ENCODE measurements around the gene TP53TG5.

Gene TP53TG5

DNA sequence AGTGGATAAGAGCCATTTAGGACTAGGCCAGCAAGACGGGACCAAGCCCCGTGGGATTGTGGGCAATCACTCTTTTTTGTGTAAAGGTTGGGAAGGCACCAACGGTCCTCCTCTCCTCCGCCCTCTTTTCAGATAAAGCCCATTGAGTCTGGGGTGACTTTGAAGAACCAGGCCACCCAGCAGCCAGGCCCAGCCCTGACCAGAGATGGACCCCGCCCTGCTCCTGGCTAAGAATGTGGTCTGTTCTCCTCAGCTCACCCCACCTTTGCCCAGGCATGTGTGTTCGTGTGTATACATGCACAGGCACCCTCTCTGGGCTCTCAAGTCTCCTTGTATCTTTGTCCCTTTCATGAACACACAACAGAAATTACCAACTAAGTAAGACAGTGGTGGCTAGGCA lies 39.0 kb downstream of the TP53TG5 start:
- no peak for TF ChIP-seq EZH2phosphoT487 (IDR thresholded peaks at IDR 0.05; ENCODE audit: low read depth)
- TF ChIP-seq, protein P1, sequence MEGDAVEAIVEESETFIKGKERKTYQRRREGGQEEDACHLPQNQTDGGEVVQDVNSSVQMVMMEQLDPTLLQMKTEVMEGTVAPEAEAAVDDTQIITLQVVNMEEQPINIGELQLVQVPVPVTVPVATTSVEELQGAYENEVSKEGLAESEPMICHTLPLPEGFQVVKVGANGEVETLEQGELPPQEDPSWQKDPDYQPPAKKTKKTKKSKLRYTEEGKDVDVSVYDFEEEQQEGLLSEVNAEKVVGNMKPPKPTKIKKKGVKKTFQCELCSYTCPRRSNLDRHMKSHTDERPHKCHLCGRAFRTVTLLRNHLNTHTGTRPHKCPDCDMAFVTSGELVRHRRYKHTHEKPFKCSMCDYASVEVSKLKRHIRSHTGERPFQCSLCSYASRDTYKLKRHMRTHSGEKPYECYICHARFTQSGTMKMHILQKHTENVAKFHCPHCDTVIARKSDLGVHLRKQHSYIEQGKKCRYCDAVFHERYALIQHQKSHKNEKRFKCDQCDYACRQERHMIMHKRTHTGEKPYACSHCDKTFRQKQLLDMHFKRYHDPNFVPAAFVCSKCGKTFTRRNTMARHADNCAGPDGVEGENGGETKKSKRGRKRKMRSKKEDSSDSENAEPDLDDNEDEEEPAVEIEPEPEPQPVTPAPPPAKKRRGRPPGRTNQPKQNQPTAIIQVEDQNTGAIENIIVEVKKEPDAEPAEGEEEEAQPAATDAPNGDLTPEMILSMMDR (IDR thresholded peaks at IDR 0.05; ENCODE audit: low read depth, low read length), result no peak
- H4K20me1 ChIP-seq (ENCODE audit: insufficient read depth, low read length), result peaks cover 45% of the 10 kb centered on the region
- no peaks in the 10 kb centered on the region for H3K9me3 ChIP-seq (ENCODE audit: insufficient read depth, low read length)
- H3K4me3 ChIP-seq (ENCODE audit: low read length), result no peak overlapping the region
- H2AFZ ChIP-seq (ENCODE audit: low read depth, low read length), result no peak overlapping the region
- peaks cover 3% of the 10 kb centered on the region for H3K36me3 ChIP-seq (replicated peaks; ENCODE audit: low read depth, low read length)
- 0 out of 2 replicates have a peak, but pooled peaks cover 3% of the 10 kb centered on the region for H3K79me2 ChIP-seq (ENCODE audit: low read length)
- no peak overlapping the region for H3K27ac ChIP-seq (ENCODE audit: low read length)
- no peak overlapping the region for H3K9ac ChIP-seq (ENCODE audit: low read length)
- peaks cover 5% of the 10 kb centered on the region for H3K4me1 ChIP-seq (ENCODE audit: low read length)
- H3K27me3 ChIP-seq (ENCODE audit: low read depth, low read length), result no peaks in the 10 kb centered on the region
- no peak overlapping the region for H3K4me2 ChIP-seq (ENCODE audit: low read length)

DNA sequence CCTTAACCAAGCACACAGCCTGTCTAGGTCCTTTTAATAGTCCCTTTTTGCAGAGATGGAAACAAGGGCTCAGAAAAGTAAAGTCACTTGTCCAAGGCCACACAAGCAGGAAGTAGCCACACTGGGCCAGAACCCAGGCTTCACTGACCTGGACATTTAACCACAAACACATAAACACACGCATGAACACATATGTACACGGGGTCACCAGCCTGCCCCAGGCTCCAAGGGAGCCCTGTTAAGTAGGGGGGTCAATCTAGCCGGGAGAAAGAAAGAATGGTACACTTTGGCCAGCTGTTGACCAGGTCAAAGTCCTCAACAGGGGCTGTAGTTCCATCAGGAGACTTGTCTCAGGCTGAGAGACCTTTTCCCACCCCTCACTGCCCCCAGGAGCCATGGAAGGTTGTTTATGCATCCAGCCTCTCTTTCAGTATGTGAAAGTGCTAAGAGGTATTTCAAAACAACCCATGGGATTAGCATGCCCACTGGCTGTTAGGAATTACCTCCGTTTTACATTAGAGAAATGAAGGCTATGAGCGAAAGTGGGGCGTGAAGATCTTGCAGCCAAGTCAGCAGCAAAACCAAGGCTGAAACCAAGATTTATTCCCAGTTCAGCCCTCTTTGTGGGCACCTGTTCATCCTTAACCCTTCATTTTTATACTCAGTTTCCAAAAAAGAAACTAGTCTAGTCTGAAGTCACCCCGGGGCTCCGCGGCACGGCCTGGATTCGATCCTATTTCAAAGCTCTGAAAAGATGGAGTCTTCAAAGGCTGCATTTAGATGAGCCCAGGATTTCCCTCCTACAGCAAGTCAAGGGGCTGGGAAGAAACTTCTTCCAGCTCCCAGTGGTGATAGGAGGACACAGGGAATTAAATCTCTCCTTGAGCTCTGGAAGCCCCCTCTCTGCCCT lies 39.7 kb downstream of the TP53TG5 start:
- H3K9ac ChIP-seq (ENCODE audit: low read length), result no peak overlapping the region
- H3K79me2 ChIP-seq (ENCODE audit: low read length), result 0 out of 2 replicates have a peak, but pooled peaks cover 3% of the 10 kb centered on the region
- TF ChIP-seq, protein P1 (IDR thresholded peaks at IDR 0.05; ENCODE audit: low read depth, low read length), result no peak
- H3K27me3 ChIP-seq (ENCODE audit: low read depth, low read length), result no peaks in the 10 kb centered on the region
- H2AFZ ChIP-seq (ENCODE audit: low read depth, low read length), result no peak overlapping the region
- H3K4me3 ChIP-seq (ENCODE audit: low read length), result no peak overlapping the region
- peaks cover 40% of the 10 kb centered on the region for H4K20me1 ChIP-seq (ENCODE audit: insufficient read depth, low read length)
- H3K4me2 ChIP-seq (ENCODE audit: low read length), result no peak overlapping the region
- H3K4me1 ChIP-seq (ENCODE audit: low read length), result peaks cover 5% of the 10 kb centered on the region
- peaks cover 3% of the 10 kb centered on the region for H3K36me3 ChIP-seq (replicated peaks; ENCODE audit: low read depth, low read length)
- no peaks in the 10 kb centered on the region for H3K9me3 ChIP-seq (ENCODE audit: insufficient read depth, low read length)
- no peak overlapping the region for H3K27ac ChIP-seq (ENCODE audit: low read length)

DNA sequence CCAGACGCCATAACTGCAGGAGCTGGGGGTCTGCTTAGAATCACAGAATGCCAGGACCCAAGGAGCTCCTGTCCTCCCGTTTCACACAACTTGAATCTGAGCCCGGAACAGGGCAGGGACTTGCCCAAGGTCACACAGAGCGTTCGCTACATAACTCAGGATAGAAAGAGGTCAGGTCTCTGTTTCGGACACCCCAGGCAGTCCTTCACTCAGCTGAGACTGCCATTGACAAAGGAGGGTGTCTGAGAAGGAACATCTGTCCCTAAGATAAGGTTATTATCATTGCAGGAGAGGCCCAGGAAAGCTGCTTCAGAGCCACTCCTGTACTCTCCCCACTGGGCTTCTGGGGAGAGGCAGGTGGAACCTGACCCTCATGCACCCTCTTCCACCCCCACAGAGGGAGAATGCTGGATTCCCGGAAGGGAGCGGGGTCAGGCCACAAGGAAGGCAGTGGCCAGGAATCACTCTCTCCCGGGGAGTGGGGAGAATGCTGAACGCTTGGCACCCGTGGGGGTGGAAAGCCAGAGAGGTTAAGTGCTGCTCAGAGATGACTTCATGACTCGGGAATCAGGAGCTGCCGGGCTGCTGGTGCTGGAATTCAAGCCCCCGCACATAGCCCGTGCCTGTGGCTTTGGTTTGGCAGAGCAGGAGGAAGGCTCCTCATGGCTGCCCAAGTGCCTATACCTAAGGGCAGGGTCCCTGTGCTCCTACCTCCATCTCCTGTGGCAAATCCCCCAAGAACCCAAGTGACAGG lies 40.6 kb downstream of the TP53TG5 start:
- Histone ChIP-seq H3K4me1 (ENCODE audit: low read length) (peaks cover 5% of the 10 kb centered on the region), H3K36me3 (replicated peaks; ENCODE audit: low read depth, low read length) (peaks cover 6% of the 10 kb centered on the region), H3K27me3 (ENCODE audit: low read depth, low read length) (no peaks in the 10 kb centered on the region), H3K4me3 (ENCODE audit: low read length) (no peak overlapping the region), H3K4me2 (ENCODE audit: low read length) (no peak overlapping the region), H3K27ac (ENCODE audit: low read length) (no peak overlapping the region), H4K20me1 (ENCODE audit: insufficient read depth, low read length) (peaks cover 35% of the 10 kb centered on the region), H3K79me2 (ENCODE audit: low read length) (0 out of 2 replicates have a peak, but pooled peaks cover 3% of the 10 kb centered on the region), H3K9me3 (ENCODE audit: insufficient read depth, low read length) (no peaks in the 10 kb centered on the region), H2AFZ (ENCODE audit: low read depth, low read length) (no peak overlapping the region), H3K9ac (ENCODE audit: low read length) (no peak overlapping the region)
- TF ChIP-seq, protein P1 (IDR thresholded peaks at IDR 0.05; ENCODE audit: low read depth, low read length), result no peak
- TF ChIP-seq EZH2phosphoT487 (IDR thresholded peaks at IDR 0.05; ENCODE audit: low read depth), result no peak
